ENCODE data around the gene EXOC3. TPM values are rescaled to one million over a fixed set of nuclear protein-coding genes. Genes with fewer than 3 reads are reported as not detected.

The EXOC3 gene
- total and polyA plus RNA-seq, 2 experiments from 2014 or later, result 39.9 to 40.9 TPM

DNA sequence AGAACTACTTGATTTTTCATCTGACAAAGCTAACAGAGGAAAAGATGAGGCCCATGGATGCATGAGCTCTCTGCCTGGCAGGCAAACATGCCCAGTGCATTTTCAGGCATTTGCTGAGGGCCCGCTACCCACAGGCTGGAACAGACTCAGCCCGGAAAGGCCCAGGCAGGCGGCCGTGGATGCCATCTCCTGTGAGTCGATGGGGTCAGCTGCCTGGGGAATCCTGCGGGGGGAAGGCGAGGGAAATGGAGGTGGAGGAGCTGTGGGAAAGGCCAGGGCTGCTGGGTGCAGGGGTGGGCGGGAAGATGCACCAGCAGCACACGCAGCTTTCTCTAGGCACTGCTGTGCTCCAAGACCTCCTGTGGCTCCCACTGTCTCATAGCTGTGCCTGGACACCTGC lies 67.5 kb downstream of the EXOC3 start:
- WGBS, 2 experiments (ENCODE audit: low coverage in 1 of 2, low lambda C conversion rate in 2 of 2, missing lambda C conversion rate in 2 of 2), result 66 to 67% methylated on average over 8 to 9 of the region's 9 CpGs
- Histone ChIP-seq H3K27me3 (replicated peaks; ENCODE audit: insufficient read depth) (peaks cover 22% of the 10 kb centered on the region), H4K20me1 (ENCODE audit: insufficient read depth) (no peaks in the 10 kb centered on the region), H3K9me2 (ENCODE audit: insufficient read depth) (no peaks in the 10 kb centered on the region), H3K4me2 (ENCODE audit: unreplicated experiment) (no peak overlapping the region), H3K36me3 (ENCODE audit: low read depth) (no peaks in the 10 kb centered on the region), H3F3A (ENCODE audit: insufficient read depth) (no peaks in the 10 kb centered on the region), H3K9me3 (ENCODE audit: low read depth) (no peaks in the 10 kb centered on the region), H3K79me2 (ENCODE audit: insufficient read depth) (no peaks in the 10 kb centered on the region), H2AFZ (no peak overlapping the region), H3K4me3 (no peak overlapping the region), H3K27ac (no peak overlapping the region), H3K9ac (no peak overlapping the region), H3K4me1 (ENCODE audit: insufficient read depth) (no peaks in the 10 kb centered on the region)
- in situ Hi-C loops (cut with MboI), result no loop called here
- DNase-seq, result no peak
- TF ChIP-seq EZH2 (IDR thresholded peaks at IDR 0.05; ENCODE audit: insufficient read depth, poor library complexity, severe bottlenecking), result no peak
- TF ChIP-seq EZH2phosphoT487 (IDR thresholded peaks at IDR 0.05; ENCODE audit: insufficient read depth, low read depth), result no peak

DNA sequence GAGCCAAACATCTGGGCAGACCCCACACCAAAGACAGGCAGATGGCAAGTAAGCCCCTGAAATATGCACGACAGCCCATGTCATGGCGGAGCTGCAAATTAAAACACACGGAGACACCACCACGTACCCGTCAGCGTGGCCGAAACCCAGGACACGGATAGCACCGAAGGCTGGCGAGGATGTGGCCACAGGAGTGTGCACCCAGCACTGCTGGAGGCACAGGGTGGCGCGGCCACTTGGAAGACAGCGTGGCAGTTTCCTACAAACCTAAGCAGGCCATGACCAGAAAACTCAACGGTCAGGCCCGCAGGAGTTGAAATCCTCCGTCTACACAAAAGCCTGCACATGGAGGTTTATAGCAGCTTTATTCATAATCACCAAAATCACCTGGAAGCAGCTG lies 68.5 kb downstream of the EXOC3 start:
- H3K4me1 ChIP-seq (ENCODE audit: insufficient read depth), result no peaks in the 10 kb centered on the region
- H3K9me2 ChIP-seq (ENCODE audit: insufficient read depth), result no peaks in the 10 kb centered on the region
- H4K20me1 ChIP-seq (ENCODE audit: insufficient read depth), result no peaks in the 10 kb centered on the region
- H3K4me2 ChIP-seq (ENCODE audit: unreplicated experiment), result no peak overlapping the region
- no peaks in the 10 kb centered on the region for H3K9me3 ChIP-seq (ENCODE audit: low read depth)
- H3K36me3 ChIP-seq (ENCODE audit: low read depth), result no peaks in the 10 kb centered on the region
- no peak overlapping the region for H3K9ac ChIP-seq
- no peak overlapping the region for H2AFZ ChIP-seq
- no peak for TF ChIP-seq EZH2 (IDR thresholded peaks at IDR 0.05; ENCODE audit: insufficient read depth, poor library complexity, severe bottlenecking)
- no peak for TF ChIP-seq EZH2phosphoT487 (IDR thresholded peaks at IDR 0.05; ENCODE audit: insufficient read depth, low read depth)
- H3K79me2 ChIP-seq (ENCODE audit: insufficient read depth), result no peaks in the 10 kb centered on the region
- WGBS, 2 experiments (ENCODE audit: low coverage in 1 of 2, low lambda C conversion rate in 2 of 2, missing lambda C conversion rate in 2 of 2), result 59% methylated on average over 16 of the region's 16 CpGs
- no peak overlapping the region for H3K27ac ChIP-seq
- H3K27me3 ChIP-seq (replicated peaks; ENCODE audit: insufficient read depth), result peaks cover 22% of the 10 kb centered on the region
- no peak overlapping the region for H3K4me3 ChIP-seq
- in situ Hi-C loops (cut with MboI), result no loop called here
- DNase-seq, result no peak
- no peaks in the 10 kb centered on the region for H3F3A ChIP-seq (ENCODE audit: insufficient read depth)

DNA sequence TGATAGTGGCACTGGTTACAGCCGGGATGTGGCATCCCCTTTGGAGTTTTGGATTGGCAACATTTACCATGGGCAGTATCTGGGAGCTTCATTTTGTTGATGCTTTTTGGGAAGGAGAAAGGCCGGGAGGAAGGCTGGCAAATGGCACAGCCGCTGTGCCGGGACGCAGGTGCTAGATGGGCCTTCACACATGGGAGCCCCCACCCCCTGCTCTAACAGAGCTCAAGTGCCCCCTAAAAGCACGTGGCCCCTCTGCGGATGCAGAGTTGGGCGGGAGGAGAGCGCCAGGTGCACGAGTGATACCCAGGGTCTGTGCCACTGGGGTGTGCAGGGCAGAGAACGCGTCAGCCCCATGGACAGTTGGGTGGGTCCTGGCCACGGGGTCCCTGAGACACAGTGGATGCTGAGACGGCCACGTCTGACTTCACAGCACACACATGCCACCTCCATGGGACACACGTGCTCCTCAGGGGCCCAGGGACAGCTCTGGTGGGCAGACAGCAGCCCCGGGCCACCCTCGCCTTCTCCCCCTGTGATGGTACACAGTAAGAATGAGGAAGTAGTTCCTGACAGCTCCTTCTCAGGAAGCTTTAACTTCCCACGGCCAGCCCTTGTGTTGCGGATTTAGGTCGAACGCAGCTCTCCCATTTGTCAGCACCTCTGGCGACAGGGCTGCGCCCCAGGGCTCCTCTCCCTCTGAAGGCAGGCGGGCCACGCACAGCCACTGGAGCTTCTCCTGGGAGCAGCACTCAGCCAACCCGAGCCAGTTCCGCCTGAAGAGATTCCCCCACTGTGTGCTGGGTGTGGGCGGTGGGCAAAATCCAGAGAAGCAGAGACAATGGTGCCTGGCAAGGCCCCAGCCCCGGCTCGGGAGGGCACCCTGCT lies 70.5 kb downstream of the EXOC3 start:
- Histone ChIP-seq H2AFZ (no peak overlapping the region), H3K4me3 (no peak overlapping the region), H3K27ac (no peak overlapping the region), H3K9me2 (ENCODE audit: insufficient read depth) (no peaks in the 10 kb centered on the region), H3K4me2 (ENCODE audit: unreplicated experiment) (no peak overlapping the region), H3F3A (ENCODE audit: insufficient read depth) (no peaks in the 10 kb centered on the region), H3K27me3 (replicated peaks; ENCODE audit: insufficient read depth) (peaks cover 22% of the 10 kb centered on the region), H3K36me3 (ENCODE audit: low read depth) (no peaks in the 10 kb centered on the region), H3K4me1 (ENCODE audit: insufficient read depth) (no peaks in the 10 kb centered on the region), H4K20me1 (ENCODE audit: insufficient read depth) (no peaks in the 10 kb centered on the region), H3K9ac (no peak overlapping the region), H3K79me2 (ENCODE audit: insufficient read depth) (no peaks in the 10 kb centered on the region), H3K9me3 (ENCODE audit: low read depth) (no peaks in the 10 kb centered on the region)
- DNase-seq, result no peak
- WGBS, 2 experiments (ENCODE audit: low coverage in 1 of 2, low lambda C conversion rate in 2 of 2, missing lambda C conversion rate in 2 of 2), result 36 to 47% methylated on average over 30 of the region's 31 CpGs
- TF ChIP-seq EZH2 (IDR thresholded peaks at IDR 0.05; ENCODE audit: insufficient read depth, poor library complexity, severe bottlenecking), result no peak
- TF ChIP-seq EZH2phosphoT487 (IDR thresholded peaks at IDR 0.05; ENCODE audit: insufficient read depth, low read depth), result no peak
- in situ Hi-C loops (cut with MboI), result no loop called here

DNA sequence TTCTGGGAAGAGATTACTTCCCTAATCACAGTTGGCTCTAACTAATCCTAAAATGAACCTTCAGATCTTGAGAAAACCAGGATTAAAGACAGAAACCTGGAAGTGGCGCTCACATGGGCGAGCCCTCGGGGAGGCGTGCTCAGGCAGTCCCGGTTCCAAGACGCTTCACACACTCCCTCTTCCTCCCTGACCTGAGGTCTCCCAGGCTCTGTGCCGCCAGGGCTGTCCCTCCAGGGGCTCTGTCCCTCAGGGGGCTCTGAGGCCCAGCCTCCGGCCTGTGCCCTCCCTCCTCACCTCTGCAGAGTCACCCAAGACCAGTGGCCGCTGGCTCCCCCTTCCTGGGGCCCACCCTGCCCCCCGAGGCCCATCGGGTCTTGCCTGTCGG lies 71.1 kb downstream of the EXOC3 start:
- Histone ChIP-seq H3K27me3 (replicated peaks; ENCODE audit: insufficient read depth) (peaks cover 22% of the 10 kb centered on the region), H3K9me3 (ENCODE audit: low read depth) (no peaks in the 10 kb centered on the region), H2AFZ (no peak overlapping the region), H3K4me2 (ENCODE audit: unreplicated experiment) (no peak overlapping the region), H4K20me1 (ENCODE audit: insufficient read depth) (no peaks in the 10 kb centered on the region), H3K27ac (no peak overlapping the region), H3K4me1 (ENCODE audit: insufficient read depth) (no peaks in the 10 kb centered on the region), H3K4me3 (no peak overlapping the region), H3K9ac (no peak overlapping the region), H3K36me3 (ENCODE audit: low read depth) (no peaks in the 10 kb centered on the region), H3K79me2 (ENCODE audit: insufficient read depth) (no peaks in the 10 kb centered on the region), H3F3A (ENCODE audit: insufficient read depth) (no peaks in the 10 kb centered on the region), H3K9me2 (ENCODE audit: insufficient read depth) (no peaks in the 10 kb centered on the region)
- TF ChIP-seq EZH2phosphoT487 (IDR thresholded peaks at IDR 0.05; ENCODE audit: insufficient read depth, low read depth), result no peak
- no peak for TF ChIP-seq EZH2 (IDR thresholded peaks at IDR 0.05; ENCODE audit: insufficient read depth, poor library complexity, severe bottlenecking)
- WGBS, 2 experiments (ENCODE audit: low coverage in 1 of 2, low lambda C conversion rate in 2 of 2, missing lambda C conversion rate in 2 of 2), result 35 to 40% methylated on average over 12 of the region's 12 CpGs
- no peak for DNase-seq
- in situ Hi-C loops (cut with MboI), result no loop called here

Measured in GM23248 (cell line).